ENCODE results near the gene ZNF511.

Gene ZNF511

DNA sequence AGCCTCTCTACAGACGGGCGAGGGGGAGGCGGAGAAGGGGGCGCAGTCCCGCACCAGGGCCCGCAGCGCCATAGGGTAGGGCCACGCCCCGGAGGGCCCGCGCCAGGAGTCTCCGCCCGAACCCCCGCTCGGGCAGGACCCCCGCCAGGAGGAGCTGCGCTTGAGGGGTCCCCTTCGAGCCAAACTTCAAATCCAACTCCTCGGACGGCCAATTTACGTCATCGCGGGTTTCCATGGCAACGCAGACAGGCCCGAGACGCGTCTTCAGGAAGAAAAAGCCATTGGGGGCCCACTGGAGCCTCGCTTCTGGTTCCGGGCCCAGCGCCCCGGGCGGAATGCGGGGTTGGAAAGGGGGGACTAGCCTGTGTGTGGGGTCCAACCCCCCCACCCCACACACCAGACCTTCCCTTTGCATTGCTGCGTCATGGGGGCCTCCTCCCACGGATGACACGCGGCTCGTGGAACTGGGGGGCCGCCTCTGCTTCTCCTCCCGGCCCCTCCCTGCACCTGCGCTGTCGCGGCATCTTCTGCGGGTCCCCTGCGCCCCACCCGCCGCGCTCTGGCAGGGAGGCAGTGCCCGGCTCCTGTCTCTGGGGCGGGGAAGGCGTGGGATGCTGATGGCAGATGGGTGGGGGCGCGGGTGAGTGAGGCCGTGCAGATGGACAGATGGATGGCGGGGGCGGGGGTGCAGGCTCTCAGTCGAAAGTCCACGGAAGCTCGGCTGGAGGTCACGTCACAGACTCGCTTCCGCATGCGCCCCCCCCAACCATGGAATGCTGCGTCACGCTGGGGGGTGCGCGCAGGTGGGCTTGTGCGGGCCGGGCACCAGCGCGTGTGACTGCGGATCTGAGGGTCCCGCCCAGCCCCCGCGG is 26.8 kb downstream of the ZNF511 start:
- DNase-seq (ENCODE audit: low spot score), result peak; percentile 83

DNA sequence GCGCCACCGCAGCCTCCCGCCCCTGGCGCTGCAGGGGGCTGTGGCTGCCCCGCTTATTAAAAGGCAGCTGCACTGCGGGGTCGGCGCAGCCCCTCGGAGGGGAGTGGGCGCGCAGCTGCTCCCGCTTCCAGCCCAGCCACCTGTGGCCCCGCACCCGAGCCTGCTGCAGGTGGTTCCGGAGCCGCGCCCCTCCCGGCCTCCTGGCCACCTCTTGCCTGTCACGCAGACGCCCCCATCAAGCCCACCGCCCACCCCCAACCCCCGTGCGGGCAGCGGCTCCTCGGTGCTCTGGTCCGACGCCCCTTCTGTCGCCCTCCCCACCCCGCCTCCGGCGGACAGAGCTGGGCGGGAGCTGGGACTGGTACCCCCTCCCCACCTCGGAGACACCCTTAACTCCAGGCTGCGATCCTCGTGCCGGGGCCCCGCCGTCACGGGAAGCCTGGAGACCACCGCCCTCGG is 27.4 kb downstream of the ZNF511 start:
- DNase-seq (ENCODE audit: low spot score), result no peak

GRCh38 chr10:133336577-133337369 is 28.1 kb downstream of the ZNF511 start, which contains the start of gene CALY:
Gene CALY, minus strand, starts transcription at chr10:133336896. Its CDS starts 7,907 bp downstream, at chr10:133328989.
- no peak for DNase-seq (ENCODE audit: low spot score)

- DNase-seq (ENCODE audit: low spot score), result no peak
Observed at GRCh38 chr10:133337370-133337725, 28.6 kb downstream of the ZNF511 start.

DNA sequence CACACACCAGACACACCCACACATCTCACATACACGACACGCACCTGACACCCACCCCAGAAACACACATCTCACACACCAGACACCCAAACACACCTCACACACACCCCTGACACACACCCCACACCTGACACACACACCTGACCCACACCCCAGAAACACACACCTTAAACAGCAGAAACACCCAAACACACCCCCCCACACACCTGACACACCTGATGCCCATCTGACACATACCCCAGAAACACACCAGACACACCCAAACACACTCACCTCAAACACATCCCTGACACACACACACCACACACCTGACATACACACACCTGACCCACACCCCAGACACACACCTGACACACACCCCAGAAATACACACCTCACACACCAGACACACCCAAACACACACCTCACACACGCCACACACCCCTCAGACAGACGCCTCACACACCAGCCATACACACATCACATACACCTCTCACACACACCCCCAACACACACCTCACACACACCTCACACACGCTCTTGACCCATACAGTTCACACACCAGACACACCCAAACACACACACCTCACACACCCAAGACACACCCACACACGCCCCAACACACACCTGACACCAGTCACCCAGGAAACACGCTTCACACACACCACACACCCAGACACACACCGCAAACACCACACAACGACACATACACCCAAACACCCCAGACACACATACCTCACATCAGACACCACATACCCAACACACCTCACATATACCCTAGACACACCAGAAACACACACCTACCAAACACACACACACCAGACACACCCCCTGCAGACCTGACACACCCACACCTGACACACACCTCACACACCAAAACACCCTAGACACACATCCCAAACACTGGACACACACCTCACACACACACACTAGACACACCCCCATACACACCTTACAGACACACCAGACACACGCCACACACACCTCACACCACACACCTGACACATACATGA is 29.7 kb downstream of the ZNF511 start:
- DNase-seq (ENCODE audit: low spot score), result no peak

GRCh38 chr10:133339708-133340380 is 31.1 kb downstream of the ZNF511 start:
- DNase-seq (ENCODE audit: low spot score), result no peak

DNA sequence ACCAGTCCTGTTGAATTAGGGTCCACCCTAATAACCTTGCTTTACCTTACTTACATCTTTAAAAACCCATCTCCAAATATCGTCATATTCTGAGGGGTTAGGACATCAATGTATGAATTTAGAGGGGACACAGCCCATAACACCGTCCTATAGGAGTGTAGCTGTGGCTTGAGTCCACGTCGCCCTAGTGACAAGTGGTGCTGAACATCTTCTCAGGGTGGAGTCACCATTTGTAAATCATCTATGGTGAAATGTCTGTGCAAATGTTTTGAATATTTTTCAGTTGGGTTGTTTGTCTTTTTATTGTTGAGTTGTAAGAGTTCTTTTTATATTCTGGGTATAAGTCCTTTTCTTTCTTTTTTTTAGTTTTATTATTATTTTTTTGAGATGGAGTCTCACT is 33.3 kb downstream of the ZNF511 start:
- DNase-seq (ENCODE audit: low spot score), result no peak

DNA sequence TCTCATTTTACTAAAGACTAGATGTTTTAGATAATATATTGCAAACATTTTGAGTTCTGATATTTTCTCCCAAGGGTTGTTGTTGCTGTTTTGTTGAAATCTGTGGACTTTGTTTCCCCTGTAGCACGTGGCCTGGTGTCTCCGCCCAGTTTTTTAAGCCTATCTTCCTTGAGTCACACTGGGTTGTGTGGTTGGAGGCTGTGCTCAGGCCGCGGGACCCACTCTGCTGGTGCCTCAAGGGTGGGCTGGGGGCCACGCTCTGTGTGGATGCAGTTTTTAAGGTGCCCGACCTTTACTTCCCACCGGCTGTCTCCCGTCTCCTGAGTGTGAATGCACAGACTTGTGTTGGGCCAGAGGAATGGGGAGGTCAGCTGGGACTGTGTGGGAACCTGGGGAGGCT is 34.2 kb downstream of the ZNF511 start:
- no peak for DNase-seq (ENCODE audit: low spot score)

DNA sequence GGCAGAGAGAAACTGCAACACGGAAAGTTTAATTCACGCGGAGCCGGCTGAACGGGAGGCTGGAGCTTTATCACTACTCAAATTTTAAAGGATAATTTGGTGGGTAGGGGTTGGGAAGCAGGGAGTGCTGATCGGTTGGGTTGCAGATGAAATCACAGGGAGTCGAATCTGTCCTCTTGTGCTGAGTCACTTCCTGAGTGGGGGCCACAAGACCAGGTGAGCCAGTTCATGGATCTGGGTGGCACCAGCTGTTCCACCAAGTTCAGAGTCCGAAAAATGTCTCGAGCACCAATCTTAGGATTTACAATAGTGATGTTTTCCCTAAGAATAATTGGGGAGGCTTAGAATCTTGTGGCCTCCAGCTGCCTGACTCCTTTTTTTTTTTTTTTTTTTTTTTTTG is 34.8 kb downstream of the ZNF511 start:
- DNase-seq (ENCODE audit: low spot score), result no peak

GRCh38 chr10:133344236-133344635 is 35.5 kb downstream of the ZNF511 start:
- DNase-seq (ENCODE audit: low spot score), result no peak

DNA sequence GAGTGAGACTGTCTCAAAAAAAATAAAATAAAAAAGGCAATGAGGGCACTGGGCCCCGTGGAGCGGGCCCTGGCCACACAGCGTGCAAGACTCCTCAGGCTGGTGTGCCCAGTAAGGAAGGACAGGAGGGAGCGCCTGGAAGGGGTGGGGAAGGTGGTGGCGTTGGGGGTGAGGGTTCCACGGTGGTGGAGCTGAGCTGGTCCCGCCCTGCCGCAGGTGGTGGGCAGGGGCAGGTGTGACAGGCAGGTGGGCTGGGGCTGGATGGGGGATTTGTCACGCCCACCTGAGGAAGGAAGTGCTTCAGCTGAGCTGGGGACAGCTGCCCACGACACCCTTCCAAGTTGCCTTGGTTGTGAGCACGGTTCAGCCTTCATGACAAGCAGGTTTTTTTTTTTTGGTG is 37.7 kb downstream of the ZNF511 start:
- no peak for DNase-seq (ENCODE audit: low spot score)

- no peak for DNase-seq (ENCODE audit: low spot score)
Observed at GRCh38 chr10:133347710-133348517, 39.2 kb downstream of the ZNF511 start.

DNA sequence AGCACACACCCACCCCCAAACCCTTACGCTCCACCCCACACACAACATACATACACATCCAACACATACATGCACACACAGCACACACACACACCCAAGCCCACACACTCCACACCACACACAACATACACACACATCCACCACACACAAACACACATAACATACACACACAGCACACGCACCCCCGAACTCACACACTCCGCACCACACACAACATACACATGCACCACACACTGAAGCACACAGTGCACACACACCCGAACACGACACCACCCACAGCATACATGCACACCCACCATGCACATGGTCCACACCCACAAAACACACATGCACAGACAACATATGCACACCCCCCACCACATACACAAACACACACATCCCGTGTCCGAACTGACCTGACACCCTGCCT is 40.5 kb downstream of the ZNF511 start:
- no peak for DNase-seq (ENCODE audit: low spot score)

- no peak for DNase-seq (ENCODE audit: low spot score)
Observed at GRCh38 chr10:133349577-133350011, 40.9 kb downstream of the ZNF511 start.

GRCh38 chr10:133350283-133350949 is 41.7 kb downstream of the ZNF511 start:
- no peak for DNase-seq (ENCODE audit: low spot score)

DNA sequence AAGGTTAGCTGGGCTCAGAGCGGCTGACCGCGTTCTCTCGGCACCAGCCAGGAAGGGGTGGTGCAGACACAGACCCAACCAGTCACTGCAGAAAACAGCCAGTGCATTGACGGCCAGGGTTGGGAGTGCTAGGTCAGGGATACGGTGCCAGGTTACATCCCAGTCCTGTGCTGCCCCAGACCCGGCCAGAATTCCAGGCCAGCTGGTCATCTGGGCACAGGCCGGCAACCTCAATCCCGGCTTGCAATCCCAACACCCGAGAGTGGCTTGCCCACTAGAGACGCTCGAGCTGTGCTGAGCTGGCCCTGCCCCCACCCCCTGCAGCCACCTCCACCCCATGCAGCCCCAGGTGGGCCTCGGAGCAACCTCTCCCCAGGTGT is 42.2 kb downstream of the ZNF511 start:
- peak; percentile 35 for DNase-seq (ENCODE audit: low spot score)

DNA sequence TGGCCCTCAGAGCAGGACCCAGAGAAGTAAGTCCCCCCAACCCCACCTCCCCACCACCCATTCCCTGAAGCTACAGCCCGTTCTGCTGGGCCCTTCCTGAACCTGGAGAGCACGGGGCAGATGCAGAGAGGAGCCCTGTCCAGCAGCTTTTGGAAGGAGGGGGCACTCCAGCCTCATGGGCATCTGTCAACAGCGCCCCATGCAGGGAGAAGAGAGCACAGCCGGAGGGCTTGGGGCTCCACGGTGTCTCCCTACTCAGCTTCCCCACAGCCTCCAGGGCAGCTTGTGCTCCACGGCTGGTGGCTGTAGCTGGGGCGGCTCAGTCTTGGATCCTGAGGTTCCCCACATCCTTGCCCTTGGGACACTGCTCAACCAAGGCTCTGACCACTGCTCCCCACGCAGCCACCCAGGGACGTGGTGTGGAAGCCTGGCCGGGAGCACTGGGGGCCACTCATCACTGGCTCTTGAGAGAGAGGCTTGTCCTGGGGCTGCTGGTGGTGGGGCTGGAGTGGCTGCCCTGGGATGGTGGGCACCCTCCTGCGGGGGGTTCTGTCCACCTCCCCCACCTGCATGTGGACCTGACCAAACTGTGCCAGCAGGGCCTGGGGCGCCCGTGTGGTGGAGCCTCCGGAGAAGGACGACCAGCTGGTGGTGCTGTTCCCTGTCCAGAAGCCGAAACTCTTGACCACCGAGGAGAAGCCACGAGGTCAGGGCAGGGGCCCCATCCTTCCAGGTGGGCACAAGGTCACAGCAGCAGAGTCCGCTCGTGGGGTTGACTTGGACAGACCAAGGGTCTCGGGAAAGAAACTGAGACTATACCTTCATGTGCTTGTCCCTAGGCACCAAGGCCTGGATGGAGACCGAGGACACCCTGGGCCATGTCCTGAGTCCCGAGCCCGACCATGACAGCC is 42.9 kb downstream of the ZNF511 start:
- DNase-seq (ENCODE audit: low spot score), result no peak

DNA sequence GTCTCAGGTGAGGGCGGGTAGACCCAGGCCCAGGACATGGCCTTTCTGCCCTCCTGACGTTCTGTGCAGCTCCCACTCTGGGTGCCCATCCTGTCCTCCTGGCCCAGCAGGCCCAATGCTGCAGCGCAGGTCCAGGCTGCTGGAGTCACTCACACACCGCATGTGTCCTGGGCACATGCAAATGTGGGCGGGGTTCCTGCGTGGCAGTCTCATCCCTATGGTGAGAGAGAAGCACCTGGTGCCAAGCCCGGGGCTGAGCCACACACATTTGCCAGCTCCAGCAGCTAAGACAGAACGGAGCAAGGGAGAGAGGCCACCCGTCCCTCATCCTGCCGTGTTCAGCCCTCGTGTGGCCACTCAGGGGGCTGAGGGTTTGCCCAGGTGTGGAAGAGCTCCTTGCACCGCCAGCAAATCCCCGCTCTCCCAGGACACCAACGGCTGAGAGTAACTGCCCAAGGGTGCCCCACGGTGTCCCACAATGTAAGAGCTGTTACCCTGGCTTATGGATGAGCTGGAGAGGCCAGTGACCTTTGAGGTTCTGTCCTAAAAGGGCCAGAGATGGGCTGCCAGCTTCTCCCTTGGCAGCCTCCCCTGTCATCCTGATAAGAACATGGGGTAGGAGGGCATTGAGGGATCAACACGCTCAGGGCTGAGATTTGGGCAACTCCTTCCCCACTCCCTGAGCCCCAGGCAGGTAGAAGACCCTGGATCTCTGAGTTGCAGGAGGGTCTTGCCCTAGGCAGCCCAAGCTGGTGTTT is 44.7 kb downstream of the ZNF511 start:
- DNase-seq (ENCODE audit: low spot score), result no peak

All from hepatic stellate cell (primary cell).